ENCODE data around the gene PXMP4.
A peak's percentile ranks its signal among the peaks of the same experiment; 100 is the strongest.

The PXMP4 gene

GRCh38 chr20:33730946-33731692, 11.0 kb upstream of the PXMP4 start:
- Histone ChIP-seq H3K9ac (ENCODE audit: low read depth, low read length) (peak overlapping the region; percentile 60), H3K4me1 (ENCODE audit: control insufficient read depth, insufficient read depth, low read length) (peaks cover 9% of the 10 kb centered on the region), H3K4me3 (ENCODE audit: low read depth, low read length) (peak overlapping the region; percentile 68), H3K36me3 (ENCODE audit: control insufficient read depth, insufficient read depth, low read length) (no peaks in the 10 kb centered on the region), H3K27me3 (ENCODE audit: control insufficient read depth, insufficient read depth, low read length) (no peaks in the 10 kb centered on the region), H3K9me3 (ENCODE audit: control insufficient read depth, insufficient read depth, low read length) (no peaks in the 10 kb centered on the region)

GRCh38 chr20:33729101-33729500, 9.0 kb upstream of the PXMP4 start:
- Histone ChIP-seq H3K27me3 (ENCODE audit: control insufficient read depth, insufficient read depth, low read length) (no peaks in the 10 kb centered on the region), H3K36me3 (ENCODE audit: control insufficient read depth, insufficient read depth, low read length) (no peaks in the 10 kb centered on the region), H3K9me3 (ENCODE audit: control insufficient read depth, insufficient read depth, low read length) (no peaks in the 10 kb centered on the region), H3K4me3 (ENCODE audit: low read depth, low read length) (no peak overlapping the region), H3K9ac (ENCODE audit: low read depth, low read length) (no peak overlapping the region), H3K4me1 (ENCODE audit: control insufficient read depth, insufficient read depth, low read length) (peaks cover 5% of the 10 kb centered on the region)

- Histone ChIP-seq H3K4me1 (ENCODE audit: control insufficient read depth, insufficient read depth, low read length) (no peaks in the 10 kb centered on the region), H3K36me3 (ENCODE audit: control insufficient read depth, insufficient read depth, low read length) (no peaks in the 10 kb centered on the region), H3K4me3 (ENCODE audit: low read depth, low read length) (no peak overlapping the region), H3K27me3 (ENCODE audit: control insufficient read depth, insufficient read depth, low read length) (no peaks in the 10 kb centered on the region), H3K9me3 (ENCODE audit: control insufficient read depth, insufficient read depth, low read length) (no peaks in the 10 kb centered on the region), H3K9ac (ENCODE audit: low read depth, low read length) (no peak overlapping the region)
These were observed 8.4 kb upstream of the PXMP4 start for GRCh38 chr20:33728463-33728862.

- no peak overlapping the region for H3K9ac ChIP-seq (ENCODE audit: low read depth, low read length)
- H3K4me3 ChIP-seq (ENCODE audit: low read depth, low read length): no peak overlapping the region
- no peaks in the 10 kb centered on the region for H3K36me3 ChIP-seq (ENCODE audit: control insufficient read depth, insufficient read depth, low read length)
- H3K27me3 ChIP-seq (ENCODE audit: control insufficient read depth, insufficient read depth, low read length): no peaks in the 10 kb centered on the region
- H3K9me3 ChIP-seq (ENCODE audit: control insufficient read depth, insufficient read depth, low read length): no peaks in the 10 kb centered on the region
- no peaks in the 10 kb centered on the region for H3K4me1 ChIP-seq (ENCODE audit: control insufficient read depth, insufficient read depth, low read length)
These were observed 7.7 kb upstream of the PXMP4 start for GRCh38 chr20:33727806-33728205.

- no peaks in the 10 kb centered on the region for H3K9me3 ChIP-seq (ENCODE audit: control insufficient read depth, insufficient read depth, low read length)
- no peak overlapping the region for H3K9ac ChIP-seq (ENCODE audit: low read depth, low read length)
- no peak overlapping the region for H3K4me3 ChIP-seq (ENCODE audit: low read depth, low read length)
- no peaks in the 10 kb centered on the region for H3K36me3 ChIP-seq (ENCODE audit: control insufficient read depth, insufficient read depth, low read length)
- H3K4me1 ChIP-seq (ENCODE audit: control insufficient read depth, insufficient read depth, low read length): no peaks in the 10 kb centered on the region
- no peaks in the 10 kb centered on the region for H3K27me3 ChIP-seq (ENCODE audit: control insufficient read depth, insufficient read depth, low read length)
These were observed 7.0 kb upstream of the PXMP4 start for GRCh38 chr20:33727115-33727479.

- Histone ChIP-seq H3K9me3 (ENCODE audit: control insufficient read depth, insufficient read depth, low read length) (no peaks in the 10 kb centered on the region), H3K27me3 (ENCODE audit: control insufficient read depth, insufficient read depth, low read length) (no peaks in the 10 kb centered on the region), H3K9ac (ENCODE audit: low read depth, low read length) (no peak overlapping the region)
These were observed 5.6 kb upstream of the PXMP4 start for GRCh38 chr20:33725607-33726264.

GRCh38 chr20:33724439-33725094, 4.5 kb upstream of the PXMP4 start:
- Histone ChIP-seq H3K4me1 (ENCODE audit: control insufficient read depth, insufficient read depth, low read length) (no peaks in the 10 kb centered on the region), H3K27me3 (ENCODE audit: control insufficient read depth, insufficient read depth, low read length) (no peaks in the 10 kb centered on the region), H3K9me3 (ENCODE audit: control insufficient read depth, insufficient read depth, low read length) (no peaks in the 10 kb centered on the region), H3K9ac (ENCODE audit: low read depth, low read length) (no peak overlapping the region), H3K4me3 (ENCODE audit: low read depth, low read length) (no peak overlapping the region), H3K36me3 (ENCODE audit: control insufficient read depth, insufficient read depth, low read length) (no peaks in the 10 kb centered on the region)

More at GRCh38 chr20:33725607-33726264, 5.6 kb upstream of the PXMP4 start:
- Histone ChIP-seq H3K4me1 (ENCODE audit: control insufficient read depth, insufficient read depth, low read length) (no peaks in the 10 kb centered on the region), H3K4me3 (ENCODE audit: low read depth, low read length) (no peak overlapping the region), H3K36me3 (ENCODE audit: control insufficient read depth, insufficient read depth, low read length) (no peaks in the 10 kb centered on the region)

GRCh38 chr20:33721391-33722140, 1.5 kb upstream of the PXMP4 start:
- H3K27me3 ChIP-seq (ENCODE audit: control insufficient read depth, insufficient read depth, low read length): no peaks in the 10 kb centered on the region
- no peaks in the 10 kb centered on the region for H3K4me1 ChIP-seq (ENCODE audit: control insufficient read depth, insufficient read depth, low read length)
- H3K36me3 ChIP-seq (ENCODE audit: control insufficient read depth, insufficient read depth, low read length): no peaks in the 10 kb centered on the region
- no peak overlapping the region for H3K9ac ChIP-seq (ENCODE audit: low read depth, low read length)
- no peaks in the 10 kb centered on the region for H3K9me3 ChIP-seq (ENCODE audit: control insufficient read depth, insufficient read depth, low read length)
- H3K4me3 ChIP-seq (ENCODE audit: low read depth, low read length): no peak overlapping the region

- Histone ChIP-seq H3K4me1 (ENCODE audit: control insufficient read depth, insufficient read depth, low read length) (no peaks in the 10 kb centered on the region), H3K27me3 (ENCODE audit: control insufficient read depth, insufficient read depth, low read length) (no peaks in the 10 kb centered on the region), H3K36me3 (ENCODE audit: control insufficient read depth, insufficient read depth, low read length) (no peaks in the 10 kb centered on the region), H3K9ac (ENCODE audit: low read depth, low read length) (no peak overlapping the region), H3K9me3 (ENCODE audit: control insufficient read depth, insufficient read depth, low read length) (no peaks in the 10 kb centered on the region), H3K4me3 (ENCODE audit: low read depth, low read length) (peak overlapping the region; percentile 90)
These were observed 677 bp downstream of the PXMP4 start for GRCh38 chr20:33719277-33719988.

GRCh38 chr20:33716498-33716897, 3.6 kb downstream of the PXMP4 start:
- Histone ChIP-seq H3K4me1 (ENCODE audit: control insufficient read depth, insufficient read depth, low read length) (no peaks in the 10 kb centered on the region), H3K36me3 (ENCODE audit: control insufficient read depth, insufficient read depth, low read length) (no peaks in the 10 kb centered on the region), H3K4me3 (ENCODE audit: low read depth, low read length) (no peak overlapping the region), H3K9me3 (ENCODE audit: control insufficient read depth, insufficient read depth, low read length) (no peaks in the 10 kb centered on the region), H3K9ac (ENCODE audit: low read depth, low read length) (no peak overlapping the region), H3K27me3 (ENCODE audit: control insufficient read depth, insufficient read depth, low read length) (no peaks in the 10 kb centered on the region)

- Histone ChIP-seq H3K4me1 (ENCODE audit: control insufficient read depth, insufficient read depth, low read length) (peaks cover 11% of the 10 kb centered on the region), H3K4me3 (ENCODE audit: low read depth, low read length) (no peak overlapping the region), H3K36me3 (ENCODE audit: control insufficient read depth, insufficient read depth, low read length) (no peaks in the 10 kb centered on the region), H3K9ac (ENCODE audit: low read depth, low read length) (no peak overlapping the region), H3K9me3 (ENCODE audit: control insufficient read depth, insufficient read depth, low read length) (no peaks in the 10 kb centered on the region), H3K27me3 (ENCODE audit: control insufficient read depth, insufficient read depth, low read length) (no peaks in the 10 kb centered on the region)
These were observed 6.2 kb downstream of the PXMP4 start for GRCh38 chr20:33713865-33714367.

All from iPS-15b (cell line).